Activated naive CD4-positive, alpha-beta T cell treated with Interleukin-2 at 50 U/mL for 16 hours (primary cell): Measurements from ENCODE around the gene KRTAP12-3.
"Not testable (repeated sequence)": the region's sequence is repeated elsewhere in the genome, so short reads cannot be mapped to it uniquely, and the experiment has no call there.

ENCODE experiments used
- DNase-seq: peaks from one replicate; pipeline ENCODE4 v3.0.0-alpha.2; 2020

Gene KRTAP12-3

GRCh38 chr21:44686000-44686781 is 28.5 kb downstream of the KRTAP12-3 start:
- no peak for DNase-seq

- no peak for DNase-seq
Observed at GRCh38 chr21:44686843-44687561, 29.3 kb downstream of the KRTAP12-3 start.

GRCh38 chr21:44687671-44688070 is 29.9 kb downstream of the KRTAP12-3 start:
- no peak for DNase-seq

GRCh38 chr21:44689740-44690139 is 32.0 kb downstream of the KRTAP12-3 start:
- not testable (repeated sequence) for DNase-seq

- DNase-seq, result no peak
Observed at GRCh38 chr21:44691686-44692085, 34.0 kb downstream of the KRTAP12-3 start.

GRCh38 chr21:44692798-44693512 is 35.2 kb downstream of the KRTAP12-3 start:
- DNase-seq, result no peak

- DNase-seq, result no peak
Observed at GRCh38 chr21:44694776-44695175, 37.0 kb downstream of the KRTAP12-3 start.

- no peak for DNase-seq
Observed at GRCh38 chr21:44695184-44695583, 37.5 kb downstream of the KRTAP12-3 start.

GRCh38 chr21:44695641-44696040 is 37.9 kb downstream of the KRTAP12-3 start:
- DNase-seq, result no peak

- DNase-seq, result no peak
Observed at GRCh38 chr21:44696572-44696971, 38.8 kb downstream of the KRTAP12-3 start.

- DNase-seq, result not testable (repeated sequence)
Observed at GRCh38 chr21:44697172-44697810, 39.6 kb downstream of the KRTAP12-3 start, which contains the start of gene KRTAP10-12. KRTAP10-12 (plus strand) TSS chr21:44697172; CDS start chr21:44697202, 30 bp downstream.

GRCh38 chr21:44697811-44698734 is 40.3 kb downstream of the KRTAP12-3 start:
- no peak for DNase-seq

GRCh38 chr21:44699502-44700001 is 41.8 kb downstream of the KRTAP12-3 start:
- no peak for DNase-seq

GRCh38 chr21:44700101-44701022 is 42.6 kb downstream of the KRTAP12-3 start:
- DNase-seq, result no peak

- DNase-seq, result no peak
Observed at GRCh38 chr21:44701023-44701400, 43.3 kb downstream of the KRTAP12-3 start.

GRCh38 chr21:44701541-44701940 is 43.8 kb downstream of the KRTAP12-3 start:
- no peak for DNase-seq

- no peak for DNase-seq
Observed at GRCh38 chr21:44702111-44702972, 44.6 kb downstream of the KRTAP12-3 start.

GRCh38 chr21:44702973-44703730 is 45.4 kb downstream of the KRTAP12-3 start:
- DNase-seq, result no peak
